NOMO-1 treated with dmso at 0.1 percent for 144 hours (cell line): ENCODE data around the gene HSDL2.
A peak's percentile ranks its signal among the peaks of the same experiment; 100 is the strongest.
"Not testable (repeated sequence)": the region's sequence is repeated elsewhere in the genome, so short reads cannot be mapped to it uniquely, and the experiment has no call there.

Experiments
- DNase-seq: peaks from one replicate; lab custom pipeline; 2025; ENCODE audit not compliant: unreplicated experiment; lab: John Stamatoyannopoulos, UW

Gene HSDL2

DNA sequence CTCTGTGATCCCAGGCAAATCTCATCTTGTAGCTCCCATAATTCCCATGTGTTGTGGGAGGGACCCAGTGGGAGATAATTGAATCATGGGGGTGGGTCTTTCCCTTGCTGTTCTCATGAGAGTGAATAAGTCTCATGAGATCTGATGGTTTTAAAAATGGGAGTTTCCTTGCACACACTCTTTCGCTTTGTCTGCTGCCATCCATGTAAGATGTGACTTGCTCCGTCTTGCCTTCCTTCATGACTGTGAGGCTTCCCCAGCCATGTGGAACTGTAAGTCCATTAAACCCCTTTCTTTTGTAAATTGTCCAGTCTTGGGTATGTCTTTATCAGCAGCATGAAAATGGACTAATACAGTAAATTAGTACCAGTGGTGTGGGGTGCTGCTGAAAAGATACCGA lies 14.7 kb upstream of the HSDL2 start:
- DNase-seq, result not testable (repeated sequence)

DNA sequence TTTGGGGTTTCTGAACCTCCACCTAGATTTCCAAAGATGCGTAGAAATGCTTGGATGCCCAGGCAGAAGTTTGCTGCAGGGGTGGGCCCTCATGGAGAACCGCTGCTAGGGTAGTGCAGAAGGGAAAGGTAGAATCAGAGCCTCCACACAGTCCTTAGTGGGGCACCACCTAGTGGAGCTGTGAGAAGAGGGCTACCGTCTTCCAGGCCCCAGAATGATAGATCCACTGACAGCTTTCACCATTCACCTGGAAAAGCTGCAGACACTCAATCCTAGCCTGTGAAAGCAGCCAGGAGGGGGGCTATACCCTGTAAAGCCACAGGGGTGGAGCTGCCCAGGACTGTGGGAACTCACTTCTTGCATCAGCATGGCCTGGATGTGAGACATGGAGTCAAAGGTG lies 13.3 kb upstream of the HSDL2 start:
- DNase-seq, result no peak

DNA sequence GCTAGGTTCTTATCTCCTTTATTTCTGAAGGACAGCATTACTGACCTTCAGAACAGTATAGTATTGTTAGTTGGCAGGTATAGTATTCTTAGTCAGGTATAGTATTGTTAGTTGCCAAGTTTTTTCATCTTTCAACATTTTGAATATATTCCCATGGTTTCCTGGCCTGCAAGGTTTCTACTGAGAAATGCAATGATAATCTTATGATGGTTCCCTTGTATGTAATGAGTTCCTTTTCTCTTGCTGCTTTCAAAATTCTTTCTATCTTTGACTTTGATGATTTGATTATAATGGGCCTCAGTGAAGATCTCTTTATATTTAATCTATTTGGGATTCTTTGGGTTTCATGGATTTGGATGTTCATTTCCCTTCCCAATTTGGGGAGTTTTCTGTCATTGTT lies 12.4 kb upstream of the HSDL2 start:
- no peak for DNase-seq

DNA sequence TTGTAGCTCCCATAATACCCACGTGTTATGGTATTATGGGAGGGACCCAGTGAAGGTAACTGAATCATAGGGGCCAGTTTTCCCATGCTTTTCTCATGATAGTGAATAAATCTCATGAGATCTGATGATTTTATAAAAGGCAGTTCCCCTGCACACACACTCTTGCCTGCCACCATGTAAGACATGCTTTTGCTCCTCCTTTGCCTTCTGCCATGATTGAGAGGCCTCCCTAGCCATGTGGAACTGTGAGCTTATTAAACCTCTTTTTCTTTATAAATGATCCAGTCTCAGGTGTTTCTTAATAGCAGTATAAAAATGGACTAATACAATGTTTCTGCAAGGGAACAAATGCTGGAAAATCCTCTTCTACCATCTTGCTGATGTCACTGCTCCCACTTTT lies 10.1 kb upstream of the HSDL2 start:
- no peak for DNase-seq

DNA sequence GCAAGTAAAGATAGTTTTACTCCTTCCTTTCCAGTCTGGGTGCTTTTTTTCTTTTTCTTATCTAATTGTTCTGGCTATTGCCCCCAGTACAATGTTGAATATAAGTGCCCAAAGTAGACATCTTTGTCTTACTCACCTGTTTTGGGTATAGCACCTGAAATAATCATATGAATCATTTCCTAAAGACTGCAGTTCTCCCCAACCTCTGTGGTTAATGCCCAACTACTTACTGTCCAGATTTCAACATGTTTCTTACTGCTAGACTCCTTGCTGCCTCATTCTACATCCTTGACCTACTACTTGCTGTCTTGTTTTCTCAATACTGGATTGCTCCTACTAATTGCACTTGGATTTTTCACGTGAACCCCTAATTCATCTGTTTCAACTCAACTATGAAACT lies 8.8 kb upstream of the HSDL2 start:
- DNase-seq, result no peak

DNA sequence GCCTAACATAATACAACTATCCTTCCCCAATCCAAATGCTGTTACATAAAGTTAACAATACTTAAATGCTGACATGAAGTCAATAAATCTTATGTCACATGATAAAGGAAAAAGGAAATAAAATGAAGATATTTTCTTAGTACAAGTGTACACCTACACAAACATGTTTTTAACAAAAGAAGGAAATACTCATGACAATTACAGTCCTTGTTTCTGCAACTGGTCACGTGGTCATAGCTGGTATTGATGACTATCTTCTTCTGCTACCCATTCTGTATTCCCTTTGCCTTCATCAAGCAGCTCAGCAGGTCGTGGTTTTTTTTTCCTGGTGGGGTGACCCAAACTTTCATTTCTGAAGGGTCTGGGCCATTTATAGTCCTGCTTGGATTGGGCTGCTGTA lies 6.2 kb upstream of the HSDL2 start:
- not testable (repeated sequence) for DNase-seq

DNA sequence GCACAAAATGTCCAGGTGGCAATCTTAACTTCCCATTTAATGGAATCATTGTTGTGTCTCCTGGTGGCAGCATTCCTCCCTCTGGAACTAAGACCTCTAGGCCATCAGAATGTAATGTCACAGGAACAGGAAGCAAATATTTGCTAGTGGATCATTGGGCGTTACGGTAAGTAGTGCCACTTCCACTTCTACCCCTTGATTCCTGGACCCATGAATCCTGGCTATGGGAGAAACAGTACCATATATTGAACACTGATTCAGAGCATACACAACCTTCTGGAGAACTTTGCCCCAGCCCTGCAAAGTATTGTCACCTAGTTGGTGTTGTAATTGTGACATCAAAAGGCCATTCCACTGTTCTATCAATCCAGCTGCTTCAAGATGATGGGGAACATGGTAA lies 5.7 kb upstream of the HSDL2 start:
- DNase-seq, result not testable (repeated sequence)

DNA sequence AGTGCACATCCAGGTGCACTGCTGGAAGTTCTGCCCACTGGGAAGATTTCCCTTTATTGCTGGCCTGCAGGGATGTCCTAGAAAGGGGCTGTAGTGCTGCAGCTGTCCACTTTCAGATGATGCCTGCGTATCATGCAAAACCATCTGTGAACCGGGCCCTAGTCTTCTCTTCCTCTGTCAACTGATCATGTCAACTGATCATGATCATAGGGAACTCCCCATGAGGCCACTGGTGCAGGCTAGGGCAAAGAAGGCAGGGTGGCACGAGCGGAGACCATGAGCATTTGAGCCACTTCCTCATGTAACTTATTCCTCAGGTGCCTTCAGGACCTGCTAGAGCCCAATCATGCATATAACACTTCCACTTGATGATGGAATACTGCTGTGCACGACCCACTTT lies 4.5 kb upstream of the HSDL2 start:
- no peak for DNase-seq

DNA sequence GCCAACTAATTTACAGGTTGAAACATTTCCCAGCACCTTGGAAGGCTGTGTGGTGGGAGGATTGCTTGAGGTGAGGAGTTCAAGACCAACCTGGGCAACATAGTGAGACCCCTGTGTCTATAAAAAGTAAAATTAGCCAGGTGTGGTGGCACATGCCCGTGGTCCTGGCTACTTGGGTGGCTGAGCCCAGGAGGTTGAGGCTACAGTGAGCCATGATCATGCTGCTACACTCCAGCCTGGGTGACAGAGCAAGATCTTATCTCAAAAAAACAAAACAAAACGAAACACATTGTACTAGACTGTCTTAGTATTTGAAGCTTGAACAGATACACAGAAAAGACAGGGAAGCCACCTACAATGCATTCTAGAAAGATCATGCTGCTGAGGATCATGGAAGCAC lies 2.8 kb upstream of the HSDL2 start:
- no peak for DNase-seq

DNA sequence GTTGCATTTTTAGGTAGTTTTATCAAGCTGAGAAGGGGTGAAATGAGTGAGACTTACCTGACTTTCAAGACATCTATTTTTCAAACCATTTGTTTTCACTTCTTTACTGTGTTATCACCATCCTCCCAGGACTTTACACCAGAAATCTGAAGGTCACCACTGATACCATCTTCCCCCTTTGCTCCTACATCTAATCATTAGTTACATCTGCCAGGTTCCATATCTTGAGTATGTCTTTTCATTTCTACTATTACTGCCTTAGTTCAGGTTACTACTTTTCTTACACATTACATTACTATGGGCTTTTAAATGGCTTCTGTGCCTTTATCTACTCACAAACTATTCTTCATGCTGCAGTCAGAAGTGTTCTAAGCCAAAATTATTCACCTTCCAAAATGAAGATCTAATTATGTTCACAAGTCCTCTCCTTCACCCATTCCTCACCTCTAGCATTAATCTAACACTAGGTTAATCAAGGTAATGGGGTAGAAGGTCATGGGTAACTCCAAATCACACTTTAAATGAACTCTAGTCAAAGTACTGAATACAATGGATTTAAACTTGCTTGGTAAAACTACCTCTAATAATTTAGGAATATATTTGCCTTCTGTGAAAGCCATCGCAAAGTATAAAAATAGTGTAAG lies 2.1 kb upstream of the HSDL2 start:
- no peak for DNase-seq

DNA sequence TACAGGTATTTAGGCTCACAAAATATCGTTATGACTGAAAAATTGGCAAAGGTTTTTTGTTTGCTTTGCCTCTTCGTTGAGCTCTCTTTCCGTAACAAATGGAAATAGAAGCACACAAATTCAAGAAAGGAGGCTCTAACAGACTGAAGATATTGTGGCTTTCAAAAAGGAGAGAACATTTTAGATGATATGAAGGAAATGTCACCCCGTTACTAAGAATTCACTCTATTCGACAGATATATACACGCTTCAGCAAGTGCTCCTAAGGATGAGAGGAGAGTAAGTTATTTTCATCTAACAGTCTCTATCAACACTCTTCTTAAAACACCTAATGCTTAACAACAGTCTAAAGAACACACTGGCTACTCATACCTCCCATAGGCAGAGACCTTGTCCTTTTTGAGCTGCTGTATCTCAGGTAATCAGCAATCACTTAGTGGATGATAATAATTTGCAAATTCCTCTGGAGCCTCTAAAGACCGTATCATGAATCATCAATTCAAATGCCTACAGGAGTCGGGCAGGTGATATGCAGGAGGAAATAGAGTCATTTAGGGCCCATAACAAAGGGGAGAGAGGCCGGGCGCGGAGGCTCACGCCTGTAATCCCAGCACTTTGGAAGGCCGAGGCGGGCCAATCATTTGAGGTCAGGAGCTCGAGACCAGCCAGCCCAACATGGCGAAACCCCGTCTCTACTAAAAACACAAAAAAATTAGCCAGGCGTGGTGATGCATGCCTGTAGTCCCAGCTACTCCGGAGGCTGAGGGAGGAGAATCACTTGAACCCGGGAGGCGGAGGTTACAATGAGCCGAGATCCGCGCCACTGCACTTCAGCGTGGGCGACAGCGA lies 1.4 kb upstream of the HSDL2 start:
- no peak for DNase-seq

DNA sequence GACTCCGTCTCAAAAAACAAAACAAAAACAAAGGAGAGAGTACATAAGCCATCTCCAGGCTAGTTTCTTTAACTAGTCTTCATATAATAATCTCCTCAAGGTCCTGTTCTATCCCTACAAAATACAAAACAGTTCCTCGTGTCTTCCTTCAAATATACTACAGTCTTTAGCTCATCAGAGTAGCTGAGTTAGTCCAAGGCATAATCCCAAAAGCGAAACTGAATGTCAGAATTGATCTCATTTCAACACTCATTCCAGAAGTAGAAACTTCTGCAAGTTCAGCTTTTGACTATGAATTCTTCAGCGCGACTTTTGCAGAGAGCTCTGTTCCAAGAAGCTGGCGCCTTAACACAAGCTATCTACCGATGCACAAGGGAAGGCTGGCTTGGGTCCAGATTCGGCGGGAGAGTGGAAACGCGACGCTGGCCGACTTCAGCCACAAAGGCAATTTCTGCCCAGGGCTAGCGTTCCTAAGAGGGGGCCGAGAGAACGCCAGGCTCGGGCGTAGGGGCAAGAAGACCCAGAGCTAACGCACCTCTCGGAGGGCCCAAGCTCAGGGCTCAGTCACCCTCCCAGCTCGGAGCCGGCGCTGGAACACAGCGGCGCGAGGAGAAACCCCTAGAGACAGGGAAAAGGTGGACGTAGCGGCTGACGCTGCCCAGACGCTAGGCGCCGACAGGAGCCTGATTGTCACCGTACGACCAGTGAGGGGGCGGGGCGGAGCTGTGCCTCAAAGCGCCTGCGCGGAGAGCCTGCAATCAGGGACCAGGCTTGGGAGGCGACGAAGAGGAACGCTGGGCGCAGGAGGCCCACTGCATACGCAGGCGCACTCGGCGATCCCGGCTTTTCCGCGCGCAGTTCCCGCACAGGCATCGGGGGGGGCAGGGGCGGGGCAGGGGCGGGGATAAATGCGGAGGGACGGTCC lies 469 bp upstream of the HSDL2 start:
- DNase-seq, result peak; percentile 98

DNA sequence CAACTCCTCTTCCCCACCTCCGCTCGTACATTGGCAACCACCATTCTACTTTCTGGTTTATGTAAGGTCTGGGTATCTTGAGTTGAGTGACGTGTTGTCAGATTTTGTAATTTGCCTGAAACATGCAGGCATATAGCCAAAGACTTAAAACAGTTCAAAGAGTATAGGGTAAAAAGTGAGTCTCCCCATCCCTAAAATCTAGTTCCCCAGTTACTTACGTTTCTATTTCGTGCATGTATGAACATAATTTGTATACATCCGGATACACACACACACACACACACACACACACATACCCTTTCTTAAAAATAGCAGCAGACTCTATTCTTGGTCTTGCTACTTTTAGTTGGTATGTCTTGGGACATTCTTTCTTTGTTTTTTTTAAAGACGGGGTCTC lies 915 bp downstream of the HSDL2 start:
- no peak for DNase-seq

DNA sequence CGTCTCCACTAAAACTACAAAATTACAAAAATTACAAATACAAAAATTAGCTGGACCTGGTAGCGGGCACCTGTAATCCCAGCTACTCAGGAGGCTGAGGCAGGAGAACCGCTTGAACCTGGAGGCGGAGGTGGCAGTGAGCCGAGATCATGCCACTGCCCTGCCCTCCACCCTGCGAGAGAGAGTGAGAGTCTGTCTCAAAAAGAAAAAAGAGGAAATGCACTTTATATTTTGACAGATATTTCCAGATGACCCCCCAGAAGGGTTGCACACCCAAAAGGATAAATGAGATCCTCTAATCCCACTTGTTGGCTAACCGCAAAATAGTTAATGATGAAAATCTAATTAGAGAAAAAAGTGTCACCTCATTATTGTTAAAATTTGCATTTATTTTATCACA lies 2.2 kb downstream of the HSDL2 start:
- DNase-seq, result no peak

DNA sequence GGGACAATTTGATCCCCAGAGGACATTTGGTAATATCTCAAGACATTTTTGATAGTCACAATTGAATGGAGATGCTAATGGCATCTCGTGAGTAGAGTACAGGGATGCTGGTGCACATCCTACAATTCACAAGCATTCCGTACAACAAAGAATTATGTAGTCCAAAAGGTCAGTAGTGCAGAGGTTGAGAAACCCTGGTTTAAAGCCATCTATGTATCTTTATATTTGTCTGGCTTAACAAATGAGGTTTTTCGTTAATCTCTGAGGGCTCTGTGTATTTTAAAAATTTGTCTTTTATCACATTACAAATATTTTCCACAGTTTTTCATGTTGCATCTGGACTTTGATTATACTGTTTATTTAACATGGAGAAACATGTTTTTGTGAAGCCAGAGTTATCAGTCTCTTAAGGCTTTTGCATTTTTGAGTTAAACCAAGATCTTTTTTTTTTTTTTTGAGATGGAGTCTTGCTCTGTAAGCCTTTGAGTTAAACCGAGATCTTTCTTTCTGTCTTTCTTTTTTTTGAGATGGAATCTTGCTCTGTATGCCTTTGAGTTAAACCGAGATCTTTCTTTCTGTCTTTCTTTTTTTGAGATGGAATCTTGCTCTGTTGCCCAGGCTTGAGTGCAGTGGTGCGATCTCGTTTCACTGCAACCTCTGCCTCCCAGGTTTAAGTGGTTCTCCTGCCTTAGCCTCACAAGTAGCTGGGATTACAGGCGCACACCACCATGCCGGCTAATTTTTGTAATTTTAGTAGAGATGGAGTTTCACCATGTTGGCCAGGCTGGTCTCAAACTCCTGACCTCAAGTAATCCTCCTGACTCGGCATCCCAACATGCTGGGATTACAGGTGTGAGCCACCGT lies 2.8 kb downstream of the HSDL2 start:
- DNase-seq, result no peak

DNA sequence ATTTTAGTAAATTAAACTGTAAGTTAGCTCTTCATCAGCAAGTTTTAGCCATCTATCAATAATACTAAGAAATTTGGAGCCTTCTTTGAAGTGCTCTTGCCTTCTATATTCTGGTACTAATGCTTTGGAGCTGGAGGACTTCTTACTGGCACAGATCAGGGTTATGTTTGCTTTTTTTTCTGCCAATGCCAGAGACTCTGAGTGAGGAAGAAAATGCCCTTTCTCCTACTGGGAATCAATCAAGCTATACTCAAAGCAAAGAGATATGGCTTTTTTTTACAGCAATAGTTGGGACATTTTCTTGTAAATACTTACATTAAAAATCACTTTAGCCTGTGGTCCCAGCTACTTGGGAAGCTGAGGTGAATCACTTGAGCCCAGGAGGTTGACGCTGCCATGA lies 4.3 kb downstream of the HSDL2 start:
- DNase-seq, result no peak

DNA sequence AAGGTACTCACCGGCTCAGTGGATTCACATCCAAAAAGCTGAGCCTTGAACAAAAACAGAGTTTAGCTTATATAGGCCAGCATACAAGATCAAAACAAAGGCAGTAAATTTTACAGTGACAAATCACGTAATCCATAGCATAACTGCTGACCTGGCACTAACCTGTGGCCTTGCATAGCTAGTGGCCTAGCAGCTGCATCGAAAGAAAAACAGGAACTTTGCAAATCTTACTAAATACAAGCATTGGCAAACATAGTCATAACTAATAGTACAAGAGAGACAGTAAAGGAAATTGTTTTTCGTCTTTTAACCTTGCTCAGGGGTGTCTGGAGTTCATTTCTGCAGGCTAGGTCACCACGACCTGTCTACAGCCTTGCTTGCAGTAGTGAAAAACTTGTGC lies 4.8 kb downstream of the HSDL2 start:
- peak; percentile 73 for DNase-seq

DNA sequence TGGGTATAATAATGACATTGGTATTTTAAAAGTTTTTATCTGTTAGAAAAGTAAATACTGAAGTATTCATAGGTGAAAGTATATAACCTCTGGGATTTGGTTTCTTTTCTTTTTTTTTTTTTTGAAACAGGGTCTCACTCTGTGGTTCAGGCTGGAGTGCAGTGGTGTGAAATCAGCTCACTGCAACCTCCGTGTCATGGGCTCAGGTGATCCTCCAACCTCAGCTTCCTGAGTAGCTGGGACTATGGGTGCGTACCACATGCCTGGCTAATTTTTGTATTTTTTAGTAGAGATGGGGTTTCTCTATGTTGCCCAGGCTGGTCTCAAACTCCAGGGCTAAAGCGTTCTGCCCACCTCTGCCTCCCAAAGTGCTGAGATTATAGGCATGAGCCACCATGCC lies 7.2 kb downstream of the HSDL2 start:
- no peak for DNase-seq

DNA sequence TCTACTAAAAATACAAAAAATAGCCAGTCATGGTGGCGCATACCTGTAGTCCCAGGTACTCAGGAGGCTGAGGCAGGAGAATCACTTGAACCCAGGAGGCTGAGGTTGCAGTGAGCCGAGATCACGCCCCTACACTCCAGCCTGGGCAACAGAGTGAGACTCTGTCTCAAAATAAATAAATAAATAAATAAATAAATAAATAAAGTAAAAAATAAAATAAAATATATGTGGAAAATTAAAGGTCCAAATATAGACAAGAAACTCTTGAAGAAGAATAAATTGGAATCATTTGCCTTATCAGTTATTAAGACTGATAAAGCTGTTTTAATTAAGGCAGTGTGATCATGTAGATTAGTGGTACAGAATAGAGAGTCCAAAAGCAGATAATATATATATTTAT lies 10.0 kb downstream of the HSDL2 start:
- DNase-seq, result not testable (repeated sequence)

DNA sequence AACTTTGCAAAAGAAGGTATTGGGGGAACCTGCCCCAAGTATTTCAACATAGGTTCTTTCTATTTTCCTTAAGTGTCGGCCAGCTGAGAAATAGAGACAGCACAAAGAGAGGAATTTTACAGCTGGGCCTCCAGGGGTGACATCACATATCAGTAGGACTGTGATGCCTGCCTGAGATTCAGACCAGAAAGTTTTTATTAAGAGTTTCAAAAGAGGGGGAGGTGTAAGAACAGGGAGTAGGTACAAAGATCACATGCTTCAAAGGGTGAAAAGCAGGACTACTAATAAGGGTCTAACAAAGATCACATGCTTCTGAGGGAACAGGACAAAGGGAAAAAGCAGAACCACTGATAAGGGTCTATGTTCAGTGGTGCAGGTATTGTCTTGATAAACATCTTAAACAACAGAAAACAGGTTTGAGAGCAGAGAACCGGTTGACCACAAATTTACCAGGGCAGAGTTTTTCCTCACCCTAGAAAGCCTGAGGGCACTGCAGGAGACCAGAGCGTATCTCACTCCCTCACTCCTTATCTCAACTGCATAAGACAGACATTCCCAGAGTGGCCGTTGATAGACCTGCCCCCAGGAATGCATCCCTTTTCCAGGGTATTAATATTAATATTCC lies 12.1 kb downstream of the HSDL2 start:
- DNase-seq, result not testable (repeated sequence)
